Fibroblast of the aortic adventitia (primary cell): ENCODE data around the gene RASSF3. TPM values are rescaled to one million over a fixed set of nuclear protein-coding genes. Genes with fewer than 3 reads are reported as not detected.

Source experiments
- DNase-seq: peaks from one replicate; pipeline ENCODE4 v3.0.0-alpha.2; 2010; ENCODE audit warnings: low read depth
- H3K4me3 ChIP-seq: 2 replicates; pipeline ENCODE4 v1.5.1; 2011; ENCODE audit warnings: low read depth, mild to moderate bottlenecking, control low read depth, low read length, moderate library complexity
- total RNA-seq: library from RNA; depleted of rRNA; stranded (reverse); fragments of >200 nt; gene quantifications from 2 replicates; pipeline ENCODE4 v1.2.3, GENCODE V29; 2012; ENCODE audit warnings: low replicate concordance
- TF ChIP-seq, protein P1 (sequence below): IDR thresholded peaks from 2 replicates; pipeline ENCODE4 v1.5.1; 2011; ENCODE audit warnings: mild to moderate bottlenecking, low read length, control low read depth, inconsistent platforms; ENCODE audit not compliant: insufficient read depth

Gene RASSF3
- total RNA-seq, 1 donor, result 13.6 TPM

DNA sequence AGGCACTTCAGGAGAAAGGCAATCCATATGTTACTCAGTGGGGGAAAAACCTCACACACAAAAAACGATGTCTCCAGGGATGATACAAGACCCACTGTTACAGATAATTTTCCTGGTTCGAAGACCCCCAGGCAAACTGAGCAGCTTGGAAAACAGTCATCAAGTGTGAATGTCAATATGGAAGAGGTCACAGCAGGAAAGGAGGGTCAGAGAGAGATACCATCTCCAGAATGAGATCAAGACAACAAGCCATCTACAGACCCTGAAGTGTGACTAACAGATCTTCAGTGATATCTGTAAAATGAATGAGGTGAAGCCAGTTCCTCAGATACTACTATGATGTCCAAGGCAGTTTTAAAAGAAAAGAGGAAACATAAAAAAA lies 120.3 kb downstream of the RASSF3 start:
- DNase-seq, result no peak
- TF ChIP-seq, protein P1, sequence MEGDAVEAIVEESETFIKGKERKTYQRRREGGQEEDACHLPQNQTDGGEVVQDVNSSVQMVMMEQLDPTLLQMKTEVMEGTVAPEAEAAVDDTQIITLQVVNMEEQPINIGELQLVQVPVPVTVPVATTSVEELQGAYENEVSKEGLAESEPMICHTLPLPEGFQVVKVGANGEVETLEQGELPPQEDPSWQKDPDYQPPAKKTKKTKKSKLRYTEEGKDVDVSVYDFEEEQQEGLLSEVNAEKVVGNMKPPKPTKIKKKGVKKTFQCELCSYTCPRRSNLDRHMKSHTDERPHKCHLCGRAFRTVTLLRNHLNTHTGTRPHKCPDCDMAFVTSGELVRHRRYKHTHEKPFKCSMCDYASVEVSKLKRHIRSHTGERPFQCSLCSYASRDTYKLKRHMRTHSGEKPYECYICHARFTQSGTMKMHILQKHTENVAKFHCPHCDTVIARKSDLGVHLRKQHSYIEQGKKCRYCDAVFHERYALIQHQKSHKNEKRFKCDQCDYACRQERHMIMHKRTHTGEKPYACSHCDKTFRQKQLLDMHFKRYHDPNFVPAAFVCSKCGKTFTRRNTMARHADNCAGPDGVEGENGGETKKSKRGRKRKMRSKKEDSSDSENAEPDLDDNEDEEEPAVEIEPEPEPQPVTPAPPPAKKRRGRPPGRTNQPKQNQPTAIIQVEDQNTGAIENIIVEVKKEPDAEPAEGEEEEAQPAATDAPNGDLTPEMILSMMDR, result no peak
- no peak overlapping the region for H3K4me3 ChIP-seq

DNA sequence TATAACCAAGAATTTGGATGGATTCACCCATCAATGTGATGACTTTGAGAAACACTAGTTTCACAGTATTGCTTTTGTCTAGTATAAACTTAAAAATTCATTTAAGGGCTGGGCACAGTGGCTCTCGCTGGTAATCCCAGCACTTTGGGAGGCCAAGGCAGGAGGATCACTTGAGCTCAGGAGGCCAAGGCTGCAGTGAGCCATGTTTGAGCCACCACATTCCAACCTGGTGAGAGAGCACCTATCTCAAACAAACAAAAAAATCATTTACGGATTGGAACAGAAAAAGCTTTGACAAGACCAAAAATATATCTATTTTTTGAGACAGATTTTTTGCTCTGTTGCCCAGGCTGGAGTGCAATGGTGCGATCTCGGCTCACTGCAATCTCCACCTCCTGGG lies 121.4 kb downstream of the RASSF3 start:
- TF ChIP-seq, protein P1, result no peak
- no peak overlapping the region for H3K4me3 ChIP-seq
- no peak for DNase-seq

DNA sequence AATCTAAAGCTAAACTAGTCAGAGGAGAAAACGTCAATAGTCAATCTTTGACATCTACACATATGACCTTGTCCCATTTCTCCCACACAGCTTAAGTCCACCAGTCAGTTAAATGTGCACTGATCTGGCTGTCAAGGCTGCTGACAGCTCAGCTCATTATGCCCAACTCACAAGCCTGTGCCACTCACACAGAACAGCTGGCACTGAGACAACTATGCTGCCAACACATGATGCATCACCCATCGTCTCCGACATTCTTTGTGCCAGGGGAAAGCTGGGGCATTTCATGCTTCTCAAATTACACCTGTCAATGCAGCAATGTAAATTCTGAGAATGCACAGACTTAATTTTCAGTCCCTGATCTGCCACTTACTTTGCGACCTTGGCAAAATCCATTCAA lies 123.6 kb downstream of the RASSF3 start:
- H3K4me3 ChIP-seq, result no peak overlapping the region
- no peak for DNase-seq
- TF ChIP-seq, protein P1, result no peak

DNA sequence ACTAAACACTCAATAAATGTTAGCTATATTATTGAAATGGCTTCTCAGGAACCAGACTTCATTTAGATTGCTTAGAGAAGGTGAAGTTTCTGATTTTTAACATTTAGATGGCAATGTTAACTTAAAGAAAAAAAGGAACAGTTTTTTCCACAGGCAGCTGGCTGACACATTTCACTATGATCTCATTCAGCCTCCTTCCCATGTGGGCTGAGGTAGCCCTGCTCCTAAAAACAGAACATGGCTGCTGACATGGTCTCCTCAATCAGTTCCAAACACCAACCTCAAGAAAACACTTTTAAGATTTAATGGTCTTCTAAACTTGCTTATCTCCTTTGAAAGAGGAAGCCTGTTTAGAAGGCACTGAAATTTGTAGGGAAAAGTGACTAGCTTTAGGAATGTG lies 125.1 kb downstream of the RASSF3 start:
- no peak for DNase-seq
- TF ChIP-seq, protein P1, result no peak
- H3K4me3 ChIP-seq, result no peak overlapping the region

DNA sequence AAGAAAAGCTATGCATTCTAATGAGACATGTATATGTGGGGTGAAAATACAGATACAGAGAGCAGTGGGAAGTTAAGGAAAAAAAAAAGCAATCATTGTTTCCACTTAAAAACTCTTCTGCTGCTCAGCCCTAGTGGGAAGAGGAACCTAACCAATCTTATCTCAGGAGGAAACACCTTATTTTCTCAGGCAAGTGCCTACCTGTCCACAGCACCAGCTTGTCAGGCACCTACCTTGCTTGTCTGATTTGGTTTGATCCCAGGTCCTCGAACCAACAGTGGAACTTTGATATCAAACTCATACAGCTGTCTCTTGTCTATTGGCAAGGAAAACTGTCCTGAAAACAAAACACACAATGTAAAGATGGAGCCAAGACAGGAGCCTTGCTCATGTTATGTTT lies 126.5 kb downstream of the RASSF3 start:
- TF ChIP-seq, protein P1, result no peak

DNA sequence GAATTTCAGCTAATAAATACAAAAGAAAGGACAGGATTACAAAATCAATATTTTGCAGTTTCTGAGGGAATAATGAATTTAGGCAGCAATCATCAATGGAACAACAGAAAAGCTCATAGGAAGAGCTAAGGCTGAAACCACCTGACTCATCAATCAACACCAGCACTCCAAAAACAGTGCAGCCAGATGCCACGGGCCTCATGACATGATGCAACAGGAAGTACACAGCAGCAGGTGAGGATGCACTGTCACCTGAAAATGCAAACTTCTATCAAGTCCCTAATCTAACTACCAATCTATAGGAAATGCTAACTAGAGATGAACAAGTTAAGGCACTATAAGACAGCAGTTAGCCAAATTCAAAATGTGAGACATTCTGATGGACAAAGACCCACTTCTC lies 127.2 kb downstream of the RASSF3 start:
- DNase-seq, result no peak
- H3K4me3 ChIP-seq, result no peak overlapping the region
- TF ChIP-seq, protein P1, result no peak

More for the DNA sequence above, 126.5 kb downstream of the RASSF3 start:
- no peak overlapping the region for H3K4me3 ChIP-seq
- DNase-seq, result no peak

DNA sequence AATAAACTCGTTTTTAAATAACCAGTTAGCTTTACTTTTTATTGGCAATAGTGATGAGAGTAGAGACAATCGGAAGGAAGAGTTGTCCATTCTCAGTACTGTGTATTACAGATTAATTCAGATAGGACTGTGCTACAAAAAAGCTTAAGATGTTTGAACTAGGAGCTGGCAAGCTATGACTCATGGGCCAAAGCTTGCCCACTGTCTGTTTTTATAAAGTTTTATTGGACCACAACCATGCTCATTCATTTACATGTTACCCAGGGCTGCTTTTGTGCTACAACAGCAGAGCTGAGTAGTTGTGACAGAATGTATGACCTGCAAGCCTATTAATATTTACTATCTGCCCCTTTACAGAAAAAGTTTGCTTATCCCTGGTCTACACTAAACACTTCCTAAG lies 129.5 kb downstream of the RASSF3 start:
- no peak for DNase-seq
- TF ChIP-seq, protein P1, result no peak

More for the DNA sequence above, 129.5 kb downstream of the RASSF3 start:
- no peak overlapping the region for H3K4me3 ChIP-seq
